ENCODE results near the gene CHMP4B.

The CHMP4B gene

GRCh38 chr20:33866398-33867100 is 55.4 kb downstream of the CHMP4B start:
- DNase-seq = no peak

- no peak for DNase-seq
Observed at GRCh38 chr20:33868042-33868441, 56.9 kb downstream of the CHMP4B start.

- no peak for DNase-seq
Observed at GRCh38 chr20:33868595-33868994, 57.4 kb downstream of the CHMP4B start.

GRCh38 chr20:33869283-33869682 is 58.1 kb downstream of the CHMP4B start:
- no peak for DNase-seq

- no peak for DNase-seq
Observed at GRCh38 chr20:33871362-33871761, 60.2 kb downstream of the CHMP4B start.

GRCh38 chr20:33874129-33874528 is 63.0 kb downstream of the CHMP4B start:
- no peak for DNase-seq

GRCh38 chr20:33875055-33875454 is 63.9 kb downstream of the CHMP4B start:
- DNase-seq = no peak

GRCh38 chr20:33875534-33876026 is 64.4 kb downstream of the CHMP4B start:
- no peak for DNase-seq

GRCh38 chr20:33878583-33878982 is 67.4 kb downstream of the CHMP4B start:
- DNase-seq = no peak

GRCh38 chr20:33880396-33880795 is 69.2 kb downstream of the CHMP4B start:
- no peak for DNase-seq

GRCh38 chr20:33881989-33882388 is 70.8 kb downstream of the CHMP4B start:
- no peak for DNase-seq

GRCh38 chr20:33882481-33882880 is 71.3 kb downstream of the CHMP4B start:
- no peak for DNase-seq

GRCh38 chr20:33883164-33883563 is 72.0 kb downstream of the CHMP4B start:
- DNase-seq = no peak

- no peak for DNase-seq
Observed at GRCh38 chr20:33884633-33885032, 73.5 kb downstream of the CHMP4B start.

- no peak for DNase-seq
Observed at GRCh38 chr20:33889312-33889711, 78.2 kb downstream of the CHMP4B start.

GRCh38 chr20:33890557-33890956 is 79.4 kb downstream of the CHMP4B start:
- no peak for DNase-seq

- DNase-seq = no peak
Observed at GRCh38 chr20:33893314-33893713, 82.2 kb downstream of the CHMP4B start.

- no peak for DNase-seq
Observed at GRCh38 chr20:33894798-33895197, 83.7 kb downstream of the CHMP4B start.

- peak; percentile 53 for DNase-seq
Observed at GRCh38 chr20:33896509-33896908, 85.4 kb downstream of the CHMP4B start.

GRCh38 chr20:33897313-33897912 is 86.3 kb downstream of the CHMP4B start:
- no peak for DNase-seq

GRCh38 chr20:33899106-33899505 is 88.0 kb downstream of the CHMP4B start:
- no peak for DNase-seq

- DNase-seq = no peak
Observed at GRCh38 chr20:33900521-33901131, 89.5 kb downstream of the CHMP4B start.

- no peak for DNase-seq
Observed at GRCh38 chr20:33901132-33901523, 90.0 kb downstream of the CHMP4B start.

- no peak for DNase-seq
Observed at GRCh38 chr20:33902011-33902410, 90.9 kb downstream of the CHMP4B start.
